CD4-positive, alpha-beta T cell treated with Interleukin-6 at 100 ng/mL for 8 hours (primary cell): Measurements from ENCODE around the gene DDIT4L.
"Not testable (repeated sequence)": the region's sequence is repeated elsewhere in the genome, so short reads cannot be mapped to it uniquely, and the experiment has no call there.

Experiments used
- DNase-seq: peaks from one replicate; pipeline ENCODE4 v3.0.0-alpha.2; 2020; ENCODE audit warnings: mixed read lengths, low spot score

DDIT4L gene, protein sequence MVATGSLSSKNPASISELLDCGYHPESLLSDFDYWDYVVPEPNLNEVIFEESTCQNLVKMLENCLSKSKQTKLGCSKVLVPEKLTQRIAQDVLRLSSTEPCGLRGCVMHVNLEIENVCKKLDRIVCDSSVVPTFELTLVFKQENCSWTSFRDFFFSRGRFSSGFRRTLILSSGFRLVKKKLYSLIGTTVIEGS

DNA sequence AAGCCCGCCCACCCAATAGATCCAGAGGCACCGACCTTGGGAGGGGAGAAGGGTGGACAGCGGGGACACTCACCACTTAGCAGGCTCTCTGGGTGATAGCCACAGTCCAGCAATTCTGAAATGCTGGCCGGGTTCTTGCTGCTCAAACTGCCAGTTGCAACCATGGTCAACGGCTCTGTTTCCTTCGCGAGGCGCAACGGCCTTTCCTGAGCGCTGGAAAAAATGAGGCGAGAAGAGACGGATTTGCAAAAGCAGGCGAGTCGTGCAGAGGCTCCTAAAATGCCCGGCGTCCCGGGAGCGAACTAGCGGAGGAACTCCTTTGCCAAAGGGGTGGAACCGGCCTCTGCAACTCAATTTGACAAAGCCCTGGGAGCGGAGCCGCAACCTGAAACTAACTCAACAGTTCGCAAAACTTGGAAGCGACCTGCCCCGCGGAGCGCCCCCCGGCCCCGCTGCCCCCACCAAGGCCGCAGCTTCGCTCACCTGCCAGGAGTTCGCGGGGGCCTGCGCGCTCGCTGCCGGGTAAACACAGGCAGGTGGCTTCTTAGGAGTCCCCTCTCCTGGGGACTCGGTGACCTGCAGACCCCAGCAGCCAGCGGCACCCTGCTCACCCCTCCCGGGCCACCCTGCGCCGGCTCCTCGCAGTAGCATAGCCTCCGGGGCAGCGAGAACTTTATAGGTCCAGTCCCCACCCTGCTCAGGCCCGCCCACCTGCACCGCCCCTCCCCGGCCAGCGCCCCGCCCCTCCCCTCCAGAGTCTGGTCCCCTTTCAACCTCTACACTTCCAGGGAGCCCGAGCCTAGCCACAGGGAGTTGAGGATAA lies at the start of gene DDIT4L:
Gene DDIT4L (minus strand): TSS at position 649 of the 823 bp plus-strand sequence. CDS start 485 bp downstream, at position 164.
- peak; percentile 3 for DNase-seq

DNA sequence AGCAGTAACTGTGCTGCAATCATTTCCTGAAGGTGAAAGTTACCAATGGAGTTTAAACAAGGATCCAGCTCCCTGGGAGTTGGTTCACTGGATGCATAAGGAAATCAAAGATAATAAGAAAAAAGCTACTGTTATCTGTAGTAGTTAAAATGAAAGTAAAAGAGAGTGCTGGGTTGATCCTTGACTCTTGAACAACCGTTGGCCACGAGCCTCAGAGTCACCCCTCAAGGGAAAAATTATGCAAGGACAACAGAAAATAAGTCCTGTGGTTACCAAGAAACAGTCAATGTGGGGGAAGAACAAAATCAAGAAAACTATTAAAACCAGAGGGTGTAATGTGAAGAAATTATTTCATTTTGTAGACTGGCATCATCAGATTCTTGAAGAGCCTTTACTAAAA lies 49.7 kb upstream of the DDIT4L start:
- no peak for DNase-seq

DNA sequence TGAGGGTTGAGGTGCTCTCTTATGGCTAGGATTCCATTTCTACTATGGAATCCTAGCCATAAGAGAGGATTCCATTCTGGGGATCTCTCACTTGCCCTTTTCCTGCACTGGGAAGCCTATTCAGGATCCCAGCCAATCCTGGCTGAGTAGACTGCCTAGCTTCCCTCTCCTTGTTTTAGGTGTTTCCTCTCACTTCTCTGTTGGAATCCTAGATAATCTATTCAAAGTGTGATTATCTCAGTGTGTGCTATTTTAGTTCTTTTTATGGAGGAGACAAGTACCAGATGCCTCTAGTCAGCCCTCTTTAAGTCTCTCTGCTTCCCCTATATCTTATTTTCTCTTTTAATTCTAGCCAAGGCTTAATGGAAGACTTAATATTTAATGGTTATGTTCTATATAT lies 34.5 kb upstream of the DDIT4L start:
- no peak for DNase-seq

GRCh38 chr4:100224160-100224559 lies 33.9 kb upstream of the DDIT4L start:
- DNase-seq, result no peak

GRCh38 chr4:100208964-100209363 lies 18.7 kb upstream of the DDIT4L start:
- no peak for DNase-seq

DNA sequence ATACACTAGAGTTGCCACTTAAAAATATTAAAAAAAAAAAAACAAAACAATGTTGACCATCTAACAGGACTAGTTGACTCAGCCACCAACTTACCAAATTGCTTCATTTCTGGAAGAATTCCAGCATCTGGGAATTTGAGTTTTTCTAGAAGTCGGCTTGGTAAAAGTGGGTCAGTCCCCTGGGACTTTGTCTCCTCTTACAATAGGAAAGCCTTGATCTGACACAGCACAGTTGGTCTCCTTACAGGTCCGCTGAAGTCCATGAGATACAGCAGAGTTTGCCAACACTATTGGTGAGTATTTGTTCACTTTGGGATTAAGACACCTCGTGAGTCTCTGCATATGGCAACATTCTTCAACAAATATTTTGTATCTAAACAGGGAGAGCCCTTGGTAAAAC lies 18.2 kb upstream of the DDIT4L start:
- no peak for DNase-seq

GRCh38 chr4:100206850-100207249 lies 16.6 kb upstream of the DDIT4L start:
- no peak for DNase-seq

DNA sequence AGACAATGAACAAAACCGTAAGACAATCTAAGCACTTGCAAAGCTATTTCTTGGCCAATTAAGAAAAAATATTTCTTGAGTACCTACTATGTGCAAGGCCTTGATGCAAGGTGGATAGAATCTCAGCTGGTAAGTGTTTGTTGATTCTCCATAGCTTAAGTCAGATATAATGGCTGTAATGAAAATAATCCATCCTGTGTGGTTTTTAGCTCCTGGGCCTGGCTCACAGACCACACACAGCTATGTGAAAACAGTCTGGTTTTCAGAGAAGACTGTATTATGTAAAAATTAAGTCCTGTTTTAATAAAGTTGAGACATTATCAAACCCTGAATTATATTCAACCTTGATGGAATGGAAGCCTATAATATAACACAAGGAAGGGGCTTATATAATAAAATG lies 7.8 kb upstream of the DDIT4L start:
- DNase-seq, result no peak

- DNase-seq, result not testable (repeated sequence)
These were observed 6.3 kb upstream of the DDIT4L start for GRCh38 chr4:100196388-100197071.

GRCh38 chr4:100190643-100191600 lies 654 bp upstream of the DDIT4L start:
- DNase-seq, result no peak

DNA sequence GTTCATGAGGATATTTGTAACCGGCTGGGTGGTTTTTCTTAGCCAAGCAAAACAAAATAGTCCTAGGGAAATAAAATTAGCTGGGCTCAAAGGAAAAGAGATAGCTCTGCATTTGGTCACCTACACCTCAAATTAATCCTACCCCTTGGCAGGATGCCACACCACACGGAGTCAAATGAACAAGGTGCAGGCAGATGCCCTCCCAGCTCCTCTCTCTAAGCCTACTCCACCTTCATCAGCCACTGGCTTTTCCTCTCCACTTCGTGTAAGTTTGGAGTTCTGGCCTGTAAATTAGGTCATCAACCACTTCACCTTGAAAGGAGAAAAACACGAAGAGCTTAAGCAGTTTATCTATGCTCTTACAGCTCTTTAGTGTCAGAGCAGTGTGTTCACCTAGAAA lies 1.4 kb downstream of the DDIT4L start:
- no peak for DNase-seq

DNA sequence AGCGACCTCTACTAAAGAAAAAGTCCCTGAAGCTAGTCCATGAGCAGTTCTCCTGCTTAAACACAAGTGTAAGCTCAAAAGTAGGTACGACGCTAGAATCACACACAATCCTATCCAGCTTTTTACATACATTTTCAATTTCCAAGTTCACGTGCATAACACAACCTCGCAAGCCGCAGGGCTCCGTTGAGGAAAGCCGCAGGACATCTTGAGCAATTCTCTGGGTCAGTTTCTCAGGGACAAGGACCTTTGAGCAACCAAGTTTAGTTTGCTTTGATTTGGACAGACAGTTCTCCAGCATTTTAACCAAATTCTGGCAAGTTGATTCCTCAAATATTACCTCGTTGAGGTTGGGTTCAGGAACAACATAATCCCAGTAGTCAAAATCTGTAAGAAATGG lies 2.5 kb downstream of the DDIT4L start:
- no peak for DNase-seq

DNA sequence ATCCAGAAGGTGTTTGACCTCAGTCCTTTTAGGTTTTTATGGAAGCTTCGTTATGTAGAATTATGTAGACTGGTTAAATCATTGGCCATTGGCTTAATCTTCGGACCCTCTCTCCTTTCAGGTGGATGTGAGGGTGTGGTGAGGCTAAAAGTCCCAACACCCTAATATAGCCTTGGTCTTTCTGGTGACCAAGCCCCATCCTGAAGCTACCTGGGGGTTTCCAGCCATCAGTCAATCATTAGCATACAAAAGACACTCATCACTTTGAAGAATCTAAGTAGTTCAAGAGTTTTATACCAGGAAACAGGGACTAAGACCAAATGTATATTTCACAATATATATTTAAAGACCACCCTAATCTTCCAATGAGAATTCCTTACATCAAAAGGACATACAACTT lies 5.5 kb downstream of the DDIT4L start:
- no peak for DNase-seq

DNA sequence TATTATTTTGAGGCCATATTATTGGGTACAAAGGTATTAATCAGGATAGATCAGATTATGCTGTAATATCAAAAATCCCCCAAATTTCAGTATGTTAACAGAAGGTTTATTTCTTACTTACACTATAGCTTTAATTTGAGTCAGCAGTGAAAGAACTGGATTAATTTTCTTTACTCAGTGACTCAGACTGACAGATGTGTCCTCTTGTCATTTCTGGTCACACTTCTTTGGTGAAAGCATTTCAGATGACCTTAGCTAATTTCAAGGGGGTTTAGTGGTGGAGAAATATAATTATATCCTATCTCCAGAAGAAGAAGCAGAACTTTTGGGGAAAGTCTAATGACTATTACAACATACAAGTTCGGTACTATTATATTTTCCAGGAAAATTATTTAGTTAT lies 12.4 kb downstream of the DDIT4L start:
- DNase-seq, result no peak

GRCh38 chr4:100177126-100177525 lies 13.1 kb downstream of the DDIT4L start:
- no peak for DNase-seq

- DNase-seq, result no peak
These were observed 14.4 kb downstream of the DDIT4L start for GRCh38 chr4:100175858-100176257.

- DNase-seq, result no peak
These were observed 15.3 kb downstream of the DDIT4L start for GRCh38 chr4:100174985-100175383.

DNA sequence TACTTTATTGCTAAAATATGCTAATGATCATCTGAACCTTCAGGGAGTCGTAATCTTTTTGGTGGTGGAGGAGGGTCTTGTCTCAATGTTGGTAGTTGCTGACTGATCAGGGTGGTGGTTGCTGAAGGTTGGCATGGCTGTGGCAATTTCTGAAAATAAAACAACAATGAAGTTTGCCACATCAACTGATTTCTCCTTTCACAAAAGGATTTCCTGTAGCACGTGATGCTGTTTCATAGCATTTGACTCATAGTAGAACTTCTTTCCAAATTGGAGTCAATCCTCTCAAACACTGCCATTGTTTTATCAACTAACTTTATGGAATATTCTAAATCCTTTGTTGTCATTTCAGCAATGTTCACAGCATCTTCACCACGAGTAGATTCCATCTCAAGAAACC lies 19.3 kb downstream of the DDIT4L start:
- DNase-seq, result no peak

GRCh38 chr4:100169491-100170485 lies 20.5 kb downstream of the DDIT4L start:
- DNase-seq, result no peak

DNA sequence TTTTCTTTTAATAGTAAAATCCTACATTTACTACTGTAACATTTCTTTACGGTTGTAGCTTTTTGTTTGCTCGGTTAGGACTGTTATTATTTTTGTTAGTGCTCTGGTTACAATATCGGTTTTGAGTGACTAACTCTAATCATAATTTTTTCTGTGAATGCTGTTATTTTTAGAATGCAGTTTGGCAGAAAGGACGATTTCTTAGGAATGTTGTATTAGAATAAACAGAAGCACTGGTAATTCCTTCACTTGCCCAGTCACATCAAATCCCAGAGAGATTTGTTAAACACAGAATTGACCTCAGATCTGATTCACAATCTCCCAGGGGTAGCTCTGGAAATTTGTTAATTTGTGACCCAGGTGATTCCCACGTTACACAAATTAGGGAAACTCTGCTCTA lies 21.7 kb downstream of the DDIT4L start:
- DNase-seq, result no peak
